Bronchial epithelial cell (primary cell): ENCODE measurements around the gene AQP9. TPM values are rescaled to one million over a fixed set of nuclear protein-coding genes. Genes with fewer than 3 reads are reported as not detected.
A peak's percentile ranks its signal among the peaks of the same experiment; 100 is the strongest.

Experiments used
- DNase-seq: peaks from one replicate; pipeline ENCODE4 v3.0.0-alpha.2; 2010; ENCODE audit warnings: low read depth
- FAIRE-seq: peaks from 2 replicates; lab custom pipeline; 2011; peaks lifted over from hg19 to GRCh38; lab: Jason Lieb, UNC
- H3K27me3 ChIP-seq: 2 replicates; pipeline ENCODE4 v1.5.1; 2011; ENCODE audit warnings: low read length; ENCODE audit not compliant: control insufficient read depth, insufficient read depth
- H3K36me3 ChIP-seq: 2 replicates; pipeline ENCODE4 v1.5.1; 2011; ENCODE audit warnings: low read length; ENCODE audit not compliant: control insufficient read depth, insufficient read depth
- H3K4me3 ChIP-seq: 2 replicates; pipeline ENCODE4 v1.5.1; 2011; ENCODE audit warnings: mild to moderate bottlenecking, low read depth, low read length, control low read depth
- total RNA-seq: library from RNA; depleted of rRNA; stranded (reverse); fragments of >200 nt; gene quantifications from 2 replicates; pipeline ENCODE4 v1.2.1, GENCODE V29; 2014
- TF ChIP-seq, protein P1 (sequence below): IDR thresholded peaks from 2 replicates; pipeline ENCODE4 v1.5.1; 2011; ENCODE audit warnings: mild to moderate bottlenecking, moderate library complexity, low read length, control low read depth, inconsistent platforms; ENCODE audit not compliant: insufficient read depth, severe bottlenecking

Gene AQP9
- total RNA-seq, 1 donor from 2014 or later, result not detected

DNA sequence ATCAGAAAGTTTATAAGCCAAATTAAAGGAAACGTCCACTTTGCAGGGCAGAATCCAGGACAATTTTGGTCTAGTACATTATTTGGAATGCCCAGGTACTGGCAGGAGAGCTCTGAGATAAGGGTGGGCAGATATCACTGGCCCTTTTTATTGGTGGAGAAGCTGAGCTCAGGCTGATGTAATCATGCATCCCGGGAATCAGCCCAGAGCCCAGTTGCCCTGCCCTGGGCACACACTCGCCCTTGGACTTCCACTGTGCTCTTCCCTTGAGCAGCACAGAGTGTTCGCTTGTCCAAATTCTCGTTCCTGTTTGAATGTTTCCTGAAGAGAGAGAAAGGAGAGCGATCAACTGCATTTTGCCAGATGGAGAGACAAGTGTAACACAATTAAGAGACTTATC is 3.7 kb downstream of the AQP9 start:
- Histone ChIP-seq H3K36me3 (no peaks in the 10 kb centered on the region), H3K27me3 (peaks cover 2% of the 10 kb centered on the region), H3K4me3 (no peak overlapping the region)
- FAIRE-seq (no peak), DNase-seq (no peak)
- TF ChIP-seq, protein P1, sequence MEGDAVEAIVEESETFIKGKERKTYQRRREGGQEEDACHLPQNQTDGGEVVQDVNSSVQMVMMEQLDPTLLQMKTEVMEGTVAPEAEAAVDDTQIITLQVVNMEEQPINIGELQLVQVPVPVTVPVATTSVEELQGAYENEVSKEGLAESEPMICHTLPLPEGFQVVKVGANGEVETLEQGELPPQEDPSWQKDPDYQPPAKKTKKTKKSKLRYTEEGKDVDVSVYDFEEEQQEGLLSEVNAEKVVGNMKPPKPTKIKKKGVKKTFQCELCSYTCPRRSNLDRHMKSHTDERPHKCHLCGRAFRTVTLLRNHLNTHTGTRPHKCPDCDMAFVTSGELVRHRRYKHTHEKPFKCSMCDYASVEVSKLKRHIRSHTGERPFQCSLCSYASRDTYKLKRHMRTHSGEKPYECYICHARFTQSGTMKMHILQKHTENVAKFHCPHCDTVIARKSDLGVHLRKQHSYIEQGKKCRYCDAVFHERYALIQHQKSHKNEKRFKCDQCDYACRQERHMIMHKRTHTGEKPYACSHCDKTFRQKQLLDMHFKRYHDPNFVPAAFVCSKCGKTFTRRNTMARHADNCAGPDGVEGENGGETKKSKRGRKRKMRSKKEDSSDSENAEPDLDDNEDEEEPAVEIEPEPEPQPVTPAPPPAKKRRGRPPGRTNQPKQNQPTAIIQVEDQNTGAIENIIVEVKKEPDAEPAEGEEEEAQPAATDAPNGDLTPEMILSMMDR, result no peak

DNA sequence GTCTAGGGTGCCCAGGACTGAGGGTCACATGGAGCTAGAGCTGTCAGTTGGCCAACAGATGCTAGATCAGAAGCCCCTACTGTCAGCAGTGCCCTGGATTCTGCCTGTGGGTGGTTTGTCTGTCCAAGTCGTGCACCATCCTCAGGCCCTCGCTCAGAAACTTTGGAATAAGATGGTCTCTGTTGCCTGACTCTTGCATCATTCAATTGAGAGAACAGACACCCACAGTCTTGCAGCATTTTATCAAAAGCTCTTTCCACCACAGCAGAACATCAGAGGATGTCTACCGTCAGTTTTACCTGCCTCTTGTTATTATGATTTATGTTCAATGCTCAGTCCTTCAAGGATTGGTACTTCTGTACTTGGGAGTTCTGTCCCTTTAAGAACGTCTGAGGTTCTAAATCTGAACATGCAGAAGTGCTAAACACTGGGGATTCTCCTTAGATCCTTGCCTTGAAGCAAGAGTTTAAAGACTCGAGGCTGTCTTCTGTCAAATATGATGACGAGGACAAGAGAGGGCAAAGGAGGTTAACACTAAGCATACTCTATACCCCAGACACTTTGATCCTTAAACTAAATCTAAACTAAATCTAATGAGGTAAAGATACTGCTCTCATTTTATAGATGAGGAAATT is 4.8 kb downstream of the AQP9 start:
- Histone ChIP-seq H3K27me3 (peaks cover 2% of the 10 kb centered on the region), H3K4me3 (no peak overlapping the region), H3K36me3 (no peaks in the 10 kb centered on the region)
- FAIRE-seq, result no peak
- DNase-seq, result no peak
- TF ChIP-seq, protein P1, result no peak

DNA sequence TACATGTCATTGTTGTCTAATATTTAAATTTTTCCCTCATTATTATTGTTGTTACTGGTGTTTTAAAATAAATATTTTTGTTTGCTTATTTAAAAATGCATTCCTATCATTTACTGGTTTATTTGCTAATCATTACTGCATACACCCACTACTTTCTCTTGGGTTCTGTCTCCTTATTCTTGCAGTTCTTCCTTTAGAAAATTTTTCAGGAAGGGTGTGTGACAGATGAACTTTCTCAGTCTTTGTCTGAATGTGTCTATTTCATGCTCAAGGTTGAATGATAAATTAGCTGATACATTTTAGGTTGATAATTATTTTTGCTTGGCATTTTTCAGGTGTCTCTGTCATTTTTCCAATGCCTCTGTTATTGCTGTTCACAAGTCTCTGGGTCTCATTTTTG is 7.4 kb downstream of the AQP9 start:
- TF ChIP-seq, protein P1, result no peak
- FAIRE-seq (no peak), DNase-seq (no peak)
- Histone ChIP-seq H3K4me3 (no peak overlapping the region), H3K36me3 (no peaks in the 10 kb centered on the region), H3K27me3 (peaks cover 2% of the 10 kb centered on the region)

DNA sequence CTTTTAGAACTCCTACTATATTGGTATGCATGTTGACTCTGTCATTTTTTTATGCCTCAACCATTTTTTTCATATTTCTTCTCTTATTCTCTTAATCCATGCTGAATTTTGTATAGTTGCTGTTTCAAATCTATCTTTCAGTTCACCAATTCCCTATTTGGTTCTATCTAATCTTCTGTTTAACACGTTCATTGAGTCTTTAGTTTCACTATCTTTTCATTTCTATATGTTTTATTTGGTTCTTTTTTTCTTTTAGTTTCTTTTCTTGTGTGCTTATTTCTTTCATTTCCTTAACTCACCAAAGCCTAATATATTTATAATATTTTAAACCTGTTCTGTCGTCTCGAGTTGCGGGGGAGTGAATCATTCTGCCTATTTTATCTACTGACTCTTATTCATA is 8.0 kb downstream of the AQP9 start:
- FAIRE-seq (no peak), DNase-seq (no peak)
- no peak overlapping the region for H3K4me3 ChIP-seq
- no peaks in the 10 kb centered on the region for H3K36me3 ChIP-seq
- TF ChIP-seq, protein P1, result no peak
- H3K27me3 ChIP-seq, result peaks cover 2% of the 10 kb centered on the region

DNA sequence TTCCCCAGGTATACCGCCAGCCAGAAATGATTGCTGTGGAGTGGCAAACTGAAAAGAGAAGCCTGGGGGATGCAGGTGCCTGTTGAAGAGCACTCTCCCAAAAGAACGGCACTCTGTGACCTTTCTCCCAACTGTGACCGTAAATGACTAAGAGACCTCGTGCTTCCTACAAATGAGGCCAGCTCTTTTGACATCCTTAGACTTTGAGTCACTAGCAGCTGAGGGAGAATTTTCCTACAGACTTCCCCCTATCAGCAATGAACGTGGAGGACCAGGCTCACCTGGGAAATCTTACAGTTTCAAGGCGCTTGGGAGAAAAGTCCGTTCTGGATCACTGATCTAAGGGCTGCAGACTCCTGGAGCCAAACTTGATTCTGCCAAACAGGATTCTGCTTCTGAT is 8.6 kb downstream of the AQP9 start:
- no peak overlapping the region for H3K4me3 ChIP-seq
- DNase-seq, result peak; percentile 37

More for the DNA sequence above, 8.6 kb downstream of the AQP9 start:
- TF ChIP-seq, protein P1, result no peak
- Histone ChIP-seq H3K36me3 (no peaks in the 10 kb centered on the region), H3K27me3 (peaks cover 2% of the 10 kb centered on the region)
- FAIRE-seq, result no peak
